GM19193 (cell line): ENCODE results near the gene GLP2R.

Experiments
- POLR2A ChIP-seq: IDR thresholded peaks from 4 replicates; pipeline ENCODE4 v1.6.1; 2011; ENCODE audit not compliant: insufficient read depth, insufficient read length; ENCODE audit errors: extremely low read depth

The GLP2R gene

GRCh38 chr17:9916108-9916507 is 90.4 kb downstream of the GLP2R start:
- TF ChIP-seq POLR2A = no peak

GRCh38 chr17:9917131-9917530 is 91.4 kb downstream of the GLP2R start:
- no peak for TF ChIP-seq POLR2A

- TF ChIP-seq POLR2A = no peak
Measured at GRCh38 chr17:9917801-9918200, 92.1 kb downstream of the GLP2R start.

GRCh38 chr17:9918352-9918751 is 92.6 kb downstream of the GLP2R start:
- TF ChIP-seq POLR2A = no peak

DNA sequence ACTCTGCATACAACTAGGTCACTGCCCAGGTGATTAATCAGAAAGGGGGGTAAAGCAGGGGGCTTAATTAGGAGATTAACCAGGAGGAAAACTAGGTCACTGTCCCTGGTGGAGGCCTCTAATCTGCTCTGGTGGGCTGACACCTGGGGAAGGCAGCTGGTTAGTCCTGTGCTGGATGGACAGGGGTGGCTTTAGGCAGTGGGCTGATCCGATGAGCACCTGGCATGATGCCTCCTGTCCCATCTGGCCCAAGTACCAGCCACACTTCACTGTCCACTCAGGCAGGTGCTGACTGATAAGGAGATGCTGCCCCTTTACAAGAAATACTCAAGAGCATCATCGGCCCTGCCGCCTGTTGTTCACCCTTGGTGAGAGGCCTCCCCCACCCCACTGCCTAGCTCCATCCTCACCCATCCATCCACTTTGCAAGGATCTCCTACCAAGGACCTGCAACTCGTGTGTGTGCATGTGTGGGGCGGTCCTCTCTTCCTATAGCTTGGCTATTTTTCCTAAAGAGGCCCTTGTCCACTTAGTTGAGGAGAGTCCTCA is 93.2 kb downstream of the GLP2R start:
- no peak for TF ChIP-seq POLR2A

DNA sequence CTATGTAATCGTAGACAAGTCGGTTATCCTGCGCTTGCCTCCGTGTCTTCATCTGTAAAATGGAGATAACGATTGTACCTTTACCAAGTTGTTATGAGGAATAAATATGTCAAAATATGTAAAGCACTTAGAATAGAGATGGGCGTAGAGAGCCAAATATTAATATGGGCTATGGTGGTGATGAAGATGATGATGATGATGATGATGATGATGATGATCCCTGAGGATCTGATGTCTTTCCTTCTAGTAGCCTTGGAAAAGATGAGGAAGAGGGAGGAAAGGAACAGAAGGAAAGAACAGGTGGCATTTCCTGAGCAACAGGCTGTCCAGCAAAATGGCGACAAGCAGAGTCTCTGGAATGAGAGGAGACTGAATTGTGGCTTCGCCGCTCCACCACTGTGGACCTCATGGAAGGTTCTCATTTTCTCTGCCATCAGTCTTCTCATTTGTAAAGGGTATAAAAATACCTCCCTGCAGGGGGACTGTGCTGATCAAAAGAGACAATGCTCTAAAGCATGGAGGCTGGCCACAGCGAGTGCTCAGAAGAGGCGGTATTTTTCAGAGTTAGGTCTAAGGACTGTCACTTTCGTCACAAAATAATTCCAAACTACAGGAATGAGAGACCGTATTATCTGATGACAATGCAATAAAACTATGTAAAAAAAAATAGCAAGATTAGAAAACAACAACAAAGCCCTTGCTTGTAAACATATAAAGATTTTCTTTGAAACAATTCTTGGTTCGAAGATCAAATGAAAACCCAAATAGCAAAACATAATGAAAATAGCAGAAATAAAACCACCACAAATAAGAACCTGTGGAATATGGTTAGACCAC is 96.5 kb downstream of the GLP2R start:
- TF ChIP-seq POLR2A = no peak

DNA sequence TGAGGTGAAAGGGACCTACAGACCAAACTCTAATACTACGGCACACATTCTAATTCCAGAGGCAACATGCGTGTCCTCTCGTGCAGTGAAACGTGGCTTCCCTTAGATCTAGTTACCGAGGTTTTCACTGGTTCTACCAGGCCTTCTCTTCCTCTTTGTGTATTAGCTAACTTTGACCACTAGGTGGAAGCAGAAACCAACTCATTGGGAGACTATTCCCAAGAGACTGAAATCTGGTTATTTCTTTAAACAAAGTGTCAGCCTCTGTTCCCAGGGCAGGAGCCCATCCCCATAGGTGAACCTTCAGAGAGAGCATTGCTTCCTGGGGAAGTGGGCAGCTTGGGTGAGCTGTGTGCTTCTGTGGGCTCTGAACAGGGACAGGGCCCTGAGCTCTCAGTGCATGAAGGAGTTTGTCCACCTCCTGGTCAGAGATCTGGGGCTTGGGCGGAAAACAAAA is 99.0 kb downstream of the GLP2R start:
- TF ChIP-seq POLR2A = no peak

DNA sequence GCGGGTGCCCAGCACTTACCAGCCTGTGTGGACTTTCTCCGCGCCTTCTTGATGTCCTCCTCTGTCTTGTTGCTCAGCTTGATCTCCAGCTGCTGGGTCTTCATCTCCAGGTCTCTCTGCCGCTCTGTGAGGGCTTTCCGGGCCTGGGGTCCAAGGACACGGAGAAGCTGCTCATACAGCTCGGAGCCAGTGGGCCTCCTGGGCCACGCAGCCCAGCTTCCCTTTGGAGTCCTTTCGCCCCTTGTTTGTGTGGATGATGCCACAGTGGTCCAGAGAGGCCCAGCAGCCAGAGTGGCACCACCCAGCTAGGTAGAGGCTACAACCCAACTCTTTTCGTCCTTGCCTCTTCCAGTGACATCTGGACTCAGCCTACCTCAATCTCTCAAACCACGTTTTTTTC is 99.7 kb downstream of the GLP2R start:
- no peak for TF ChIP-seq POLR2A

- no peak for TF ChIP-seq POLR2A
Measured at GRCh38 chr17:9926150-9926804, 100.6 kb downstream of the GLP2R start.

DNA sequence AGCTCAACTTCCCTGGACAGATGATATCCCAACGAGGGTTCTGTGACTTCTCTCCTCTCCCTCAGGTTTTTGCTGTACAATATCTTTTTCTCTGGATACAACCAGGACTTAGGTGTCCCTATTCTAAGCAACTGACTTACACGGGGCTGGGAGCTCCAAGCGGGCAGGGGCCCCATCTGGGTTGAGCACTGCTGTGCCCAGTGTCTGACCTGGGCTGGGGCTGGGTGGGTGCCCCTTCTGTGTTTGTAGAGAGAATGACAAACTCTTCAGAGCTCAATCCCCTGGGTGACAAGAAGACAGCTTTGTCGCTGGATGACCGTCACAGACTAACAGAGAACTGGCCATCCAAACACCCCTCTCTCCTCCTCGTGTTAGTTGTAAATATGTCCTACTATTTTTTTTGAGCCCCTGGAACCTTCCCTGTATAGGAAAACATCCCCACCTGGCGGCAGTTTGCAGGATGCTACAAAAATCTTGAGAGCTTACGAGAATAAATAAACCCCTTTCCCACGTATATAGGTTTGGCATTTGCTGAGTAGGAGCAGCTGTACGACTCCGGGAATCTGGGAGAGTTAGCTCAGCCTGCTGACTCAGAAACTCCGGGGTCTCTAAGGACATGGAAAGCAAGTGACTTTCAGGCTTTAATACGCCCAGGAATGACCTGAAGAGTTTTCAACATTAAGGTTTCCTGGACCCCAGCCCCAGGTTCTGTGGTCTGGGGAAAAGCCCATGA is 103.0 kb downstream of the GLP2R start:
- TF ChIP-seq POLR2A = no peak

DNA sequence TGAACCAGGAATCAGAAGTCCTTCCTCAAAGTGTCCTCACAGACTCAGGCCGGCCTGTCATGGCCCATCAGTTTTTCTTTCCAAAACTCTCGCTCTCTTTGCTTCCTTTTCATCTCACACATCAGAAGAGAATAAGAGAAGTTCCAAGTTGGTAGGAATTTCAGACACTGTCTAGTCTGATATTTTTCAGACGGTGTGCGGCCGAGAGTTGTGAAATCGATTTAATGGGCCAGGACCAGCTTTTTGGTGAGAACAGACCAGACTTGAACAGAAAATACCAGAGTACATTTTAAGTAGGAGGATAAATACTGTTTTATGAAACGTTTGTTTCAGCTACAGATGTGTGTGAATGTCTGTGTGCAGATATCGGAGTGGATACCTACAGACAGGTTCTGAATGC is 104.1 kb downstream of the GLP2R start:
- TF ChIP-seq POLR2A = no peak

- TF ChIP-seq POLR2A = no peak
Measured at GRCh38 chr17:9931144-9931741, 105.5 kb downstream of the GLP2R start.

- TF ChIP-seq POLR2A = no peak
Measured at GRCh38 chr17:9932491-9932890, 106.8 kb downstream of the GLP2R start.

DNA sequence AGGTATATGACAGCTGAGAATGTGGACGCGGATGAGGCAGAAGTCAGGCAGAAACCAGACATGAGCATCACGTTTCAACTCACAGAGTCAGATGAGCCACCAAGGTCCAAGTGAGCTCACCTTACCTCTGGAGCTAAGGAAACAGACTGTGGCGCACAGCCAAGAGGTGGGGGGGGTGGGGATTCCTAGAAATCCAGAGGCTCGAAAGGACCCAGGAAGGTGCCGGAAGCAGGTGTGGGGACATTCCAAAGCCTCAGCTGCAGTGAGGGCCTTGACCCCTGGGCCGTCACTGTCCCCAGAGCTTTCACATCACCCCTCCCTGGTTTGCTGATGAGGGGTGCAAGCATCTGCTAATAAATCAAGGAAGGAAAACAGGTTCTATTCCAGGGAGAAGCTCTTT is 108.6 kb downstream of the GLP2R start:
- TF ChIP-seq POLR2A = no peak

- TF ChIP-seq POLR2A = no peak
Measured at GRCh38 chr17:9935408-9935807, 109.7 kb downstream of the GLP2R start.
